HepG2 (cell line): ENCODE measurements around the gene ZNF341. TPM values are rescaled to one million over a fixed set of nuclear protein-coding genes. Genes with fewer than 3 reads are reported as not detected.

ENCODE experiments used
- ATF7 ChIP-seq, 2 experiments: fragments of 450-650 bp in 1 of 2; sonication (generic) in 1 of 2; formaldehyde crosslinking in 1 of 2; IDR thresholded peaks; 2 replicates each; pipeline versions ENCODE4 v1.4.0 to v1.6.1; 2016 to 2020; ENCODE audit warnings: antibody characterized with exemption in 1 of 2, mild to moderate bottlenecking in 1 of 2, missing genetic modification reagents in 1 of 2
- GLMP ChIP-seq: sonication (generic); formaldehyde crosslinking; IDR thresholded peaks from 2 replicates; pipeline ENCODE4 v1.9.0; 2021; ENCODE audit warnings: missing genetic modification reagents, mild to moderate bottlenecking, borderline replicate concordance
- HNF1A ChIP-seq, 2 experiments: sonication (generic) in 1 of 2; formaldehyde crosslinking in 1 of 2; IDR thresholded peaks; 2 replicates each; pipeline versions ENCODE4 v1.4.0 to v1.6.1; 2016 to 2020; ENCODE audit warnings: borderline replicate concordance in 1 of 2, low read depth in 1 of 2, mild to moderate bottlenecking in 1 of 2, missing genetic modification reagents in 1 of 2
- IKZF5 ChIP-seq: IDR thresholded peaks from 2 replicates; pipeline ENCODE4 v1.6.1; 2018; ENCODE audit warnings: missing genetic modification reagents, mild to moderate bottlenecking, missing compliant biosample characterization
- JUNB ChIP-seq: sonication (generic); formaldehyde crosslinking; IDR thresholded peaks from 2 replicates; pipeline ENCODE4 v1.8.0; 2022; ENCODE audit warnings: missing genetic modification reagents, mild to moderate bottlenecking, borderline replicate concordance
- POLR2G ChIP-seq: fragments of 200-400 bp; formaldehyde crosslinking; IDR thresholded peaks from 2 replicates; pipeline ENCODE4 v1.6.1; 2018; ENCODE audit warnings: mild to moderate bottlenecking, low read depth, low read length, moderate library complexity
- SMARCC2 ChIP-seq: fragments of 450-650 bp; IDR thresholded peaks from 2 replicates; pipeline ENCODE4 v1.6.1; 2017; ENCODE audit warnings: antibody characterized with exemption, mild to moderate bottlenecking
- SMARCE1 ChIP-seq: fragments of 450-650 bp; IDR thresholded peaks from 2 replicates; pipeline ENCODE4 v1.6.1; 2017; ENCODE audit warnings: borderline replicate concordance
- ZMYM3 ChIP-seq: sonication (generic); formaldehyde crosslinking; IDR thresholded peaks from 2 replicates; pipeline ENCODE4 v1.5.1; 2020; ENCODE audit warnings: mild to moderate bottlenecking, missing genetic modification reagents
- ZNF225 ChIP-seq: sonication (generic); formaldehyde crosslinking; IDR thresholded peaks from 2 replicates; pipeline ENCODE4 v1.4.0; 2020; ENCODE audit warnings: mild to moderate bottlenecking, missing genetic modification reagents
- ZNF280B ChIP-seq: sonication (generic); formaldehyde crosslinking; IDR thresholded peaks from 2 replicates; pipeline ENCODE4 v1.5.0; 2020; ENCODE audit warnings: missing genetic modification reagents, mild to moderate bottlenecking, borderline replicate concordance
- ZNF713 ChIP-seq: sonication (generic); formaldehyde crosslinking; IDR thresholded peaks from 2 replicates; pipeline ENCODE4 v1.4.0; 2020; ENCODE audit warnings: mild to moderate bottlenecking, missing genetic modification reagents
- ZNF781 ChIP-seq: sonication (generic); formaldehyde crosslinking; IDR thresholded peaks from 2 replicates; pipeline ENCODE4 v1.5.1; 2020; ENCODE audit warnings: borderline replicate concordance, mild to moderate bottlenecking, missing genetic modification reagents; ENCODE audit errors: not compliant biosample characterization
- ZNF800 ChIP-seq: sonication (generic); formaldehyde crosslinking; IDR thresholded peaks from 2 replicates; pipeline ENCODE4 v1.4.0; 2020; ENCODE audit warnings: missing genetic modification reagents
- ZNF841 ChIP-seq: sonication (generic); formaldehyde crosslinking; IDR thresholded peaks from 2 replicates; pipeline ENCODE4 v1.8.1; 2023; ENCODE audit warnings: missing genetic modification reagents, borderline replicate concordance
- polyA plus RNA-seq, 8 experiments: library from polyadenylated mRNA; depleted of rRNA in 3 of 8; stranded (reverse) in 7 of 8; unstranded in 1 of 8; fragments of >200 nt; fragmentation: Illumina TruSeq in 4 of 8; extraction: Trizol in 4 of 8; gene quantifications; 2 replicates each; pipeline versions ENCODE4 v1.2.1 to v1.2.3, GENCODE V29; 2011 to 2016; ENCODE audit warnings: low read depth in 4 of 8, missing spikeins in 1 of 8, mixed read lengths in 1 of 8; ENCODE audit not compliant: insufficient read depth in 1 of 8
- total RNA-seq, 5 experiments: library from RNA; depleted of rRNA; stranded (reverse); fragments of >200 nt; fragmentation: Illumina TruSeq; extraction: Trizol; gene quantifications; 2 replicates each; pipeline ENCODE4 v1.2.3, GENCODE V29; 2016; ENCODE audit warnings: low read depth in 1 of 5

The ZNF341 gene
- total and polyA plus RNA-seq, 2 of the 13 experiments (the other 11 are each of a cell fraction or from before 2014, with no cell fraction given) = 1.1 to 2.2 TPM

GRCh38 chr20:33686100-33686983 is 45.5 kb upstream of the ZNF341 start, which contains the start of gene E2F1 (continued):
- TF ChIP-seq GLMP (CRISPR knock-in tag) (no peak), ATF7 (IDR thresholded peaks at IDR 0.05) (no peak), ATF7 (CRISPR knock-in tag; IDR thresholded peaks at IDR 0.05) (0 out of 2 replicates have a peak, but pooled peaks have one; percentile 47), ZNF713 (CRISPR knock-in tag) (peak; percentile 93; the same call in 1 of the 2 replicates), SMARCE1 (no peak), ZNF225 (CRISPR knock-in tag) (0 out of 2 replicates have a peak, but pooled peaks have one; percentile 73), ZMYM3 (CRISPR knock-in tag) (peak; percentile 35), SMARCC2 (no peak), IKZF5 (CRISPR knock-in tag) (peak; percentile 39; the same call in 1 of the 2 replicates), HNF1A (IDR thresholded peaks at IDR 0.05; ENCODE audit: low read depth) (no peak), HNF1A (CRISPR knock-in tag; IDR thresholded peaks at IDR 0.05; ENCODE audit: borderline replicate concordance) (peak; percentile 32; the same call in 1 of the 2 replicates), ZNF781 (CRISPR knock-in tag) (peak; percentile 44), JUNB (CRISPR knock-in tag) (0 out of 2 replicates have a peak, but pooled peaks have one; percentile 74), ZNF841 (CRISPR knock-in tag) (peak; percentile 67; the same call in 1 of the 2 replicates), POLR2G (peak; percentile 26; the same call in 1 of the 2 replicates), ZNF280B (CRISPR knock-in tag) (no peak), ZNF800 (CRISPR knock-in tag) (no peak)
